ENCODE measurements around the gene TBC1D22A. TPM values are rescaled to one million over a fixed set of nuclear protein-coding genes. Genes with fewer than 3 reads are reported as not detected.

The TBC1D22A gene
- total and polyA plus RNA-seq, 10 of the 15 experiments (the other 5 are each of a cell fraction or from before 2014, with no cell fraction given), result 0.63 to 44.7 (median 27.4) TPM

GRCh38 chr22:46891382-46891951 lies 129.0 kb downstream of the TBC1D22A start (continued):
- no peak for TF ChIP-seq E4F1 (IDR thresholded peaks at IDR 0.05; ENCODE audit: borderline replicate concordance, partially characterized antibody)
- no peak for TF ChIP-seq ZNF274 (IDR thresholded peaks at IDR 0.05; ENCODE audit: insufficient read depth, insufficient read length)
- no peak for TF ChIP-seq YBX1 (IDR thresholded peaks at IDR 0.05)
- TF ChIP-seq NKRF (conservative IDR thresholded peaks at IDR 0.05), result no peak
- no peak for TF ChIP-seq BCLAF1 (IDR thresholded peaks at IDR 0.05)
- no peak for TF ChIP-seq RAD51 (IDR thresholded peaks at IDR 0.05)
- TF ChIP-seq IRF4 (IDR thresholded peaks at IDR 0.05; ENCODE audit: low read depth, low read length), result no peak

Data from GM12878 (cell line).